Keratinocyte (primary cell): ENCODE results near the gene ANO10. TPM values are rescaled to one million over a fixed set of nuclear protein-coding genes. Genes with fewer than 3 reads are reported as not detected.

Experiments
- DNase-seq: peaks from one replicate; pipeline ENCODE4 v3.0.0-alpha.2; 2011; ENCODE audit warnings: low read depth, missing footprints, low spot score
- FAIRE-seq: peaks from 2 replicates; lab custom pipeline; 2011; peaks lifted over from hg19 to GRCh38; lab: Jason Lieb, UNC
- H2AFZ ChIP-seq: 2 replicates; pipeline ENCODE4 v1.6.0; 2012; ENCODE audit warnings: low read length, control low read depth, inconsistent platforms; ENCODE audit not compliant: control insufficient read depth
- H3K27ac ChIP-seq: 2 replicates; pipeline ENCODE4 v1.5.1; 2011; ENCODE audit warnings: low read length; ENCODE audit not compliant: control insufficient read depth, insufficient read depth
- H3K27me3 ChIP-seq: 3 replicates; pipeline ENCODE4 v1.6.0; 2011; ENCODE audit warnings: low read length; ENCODE audit not compliant: control insufficient read depth, insufficient read depth; ENCODE audit errors: extremely low read depth
- H3K36me3 ChIP-seq, 2 experiments: 2 replicates in 1 of 2; 3 replicates in 1 of 2; pipeline ENCODE4 v1.5.1; 2011; ENCODE audit warnings: low read length in 2 of 2, mild to moderate bottlenecking in 1 of 2; ENCODE audit not compliant: control insufficient read depth in 2 of 2, insufficient read depth in 2 of 2; ENCODE audit errors: extremely low read depth in 1 of 2
- H3K4me1 ChIP-seq: 3 replicates; pipeline ENCODE4 v1.5.1; 2011; ENCODE audit warnings: low read length; ENCODE audit not compliant: control insufficient read depth, insufficient read depth; ENCODE audit errors: extremely low read depth
- H3K4me2 ChIP-seq: 3 replicates; pipeline ENCODE4 v1.6.0; 2011; ENCODE audit warnings: low read depth, low read length; ENCODE audit not compliant: control insufficient read depth, insufficient read depth; ENCODE audit errors: extremely low read depth
- H3K4me3 ChIP-seq, 3 experiments: fragments of 200-600 bp in 1 of 3; sonication (generic) in 1 of 3; 2 replicates in 2 of 3; 3 replicates in 1 of 3; pipeline ENCODE4 v1.5.1; 2011 to 2016; ENCODE audit warnings: low read length in 3 of 3, mild to moderate bottlenecking in 3 of 3, control low read depth in 2 of 3, inconsistent platforms in 1 of 3, low read depth in 1 of 3, mixed read lengths in 1 of 3, mixed run types in 1 of 3, moderate library complexity in 1 of 3; ENCODE audit not compliant: control insufficient read depth in 2 of 3, insufficient read depth in 2 of 3; ENCODE audit errors: extremely low read depth in 1 of 3
- H3K79me2 ChIP-seq: 2 replicates; pipeline ENCODE4 v1.6.0; 2012; ENCODE audit warnings: low read length; ENCODE audit not compliant: control insufficient read depth, insufficient read depth
- H3K9ac ChIP-seq: 3 replicates; pipeline ENCODE4 v1.6.0; 2011; ENCODE audit warnings: low read length; ENCODE audit not compliant: control insufficient read depth, insufficient read depth; ENCODE audit errors: extremely low read depth
- H3K9me1 ChIP-seq: 3 replicates; pipeline ENCODE4 v1.6.0; 2011; ENCODE audit warnings: low read length; ENCODE audit not compliant: control insufficient read depth, insufficient read depth; ENCODE audit errors: extremely low read depth
- H3K9me3 ChIP-seq: 2 replicates; pipeline ENCODE4 v1.5.1; 2012; ENCODE audit warnings: low read depth, low read length; ENCODE audit not compliant: control insufficient read depth
- H4K20me1 ChIP-seq: 3 replicates; pipeline ENCODE4 v1.6.0; 2011; ENCODE audit warnings: low read length; ENCODE audit not compliant: control insufficient read depth, insufficient read depth; ENCODE audit errors: extremely low read depth
- CTCF ChIP-seq, 3 experiments: IDR thresholded peaks in 1 of 3; conservative IDR thresholded peaks in 1 of 3; optimal IDR thresholded peaks in 1 of 3; 2 replicates in 2 of 3; 3 replicates in 1 of 3; pipeline versions ENCODE3 to v1.5.1; 2011; ENCODE audit warnings: low read length in 3 of 3, mild to moderate bottlenecking in 3 of 3, moderate library complexity in 2 of 3, control low read depth in 1 of 3, inconsistent platforms in 1 of 3; ENCODE audit not compliant: insufficient read depth in 2 of 3; ENCODE audit errors: extremely low read depth in 1 of 3
- EZH2 ChIP-seq: IDR thresholded peaks from one replicate; pipeline ENCODE4 v1.6.1; 2012; ENCODE audit warnings: inconsistent platforms, mild to moderate bottlenecking, low read length, moderate library complexity
- dilution Hi-C: fragments of 300-500 bp; cut with MboI; formaldehyde crosslinking; loops from one replicate; pipeline ENCODE4 v1.7.0; 2020; ENCODE audit warnings: low sequenced_read_pairs; ENCODE audit not compliant: extremely low pct_ligation_motif_present
- polyA plus RNA-seq, 5 experiments: library from polyadenylated mRNA; depleted of rRNA in 3 of 5; stranded (reverse) in 3 of 5; stranded (forward) in 1 of 5; unstranded in 1 of 5; fragments of >200 nt; gene quantifications; 1 replicate in 1 of 5; 2 replicates in 3 of 5; 3 replicates in 1 of 5; pipeline versions ENCODE4 v1.2.1 to v1.2.3, GENCODE V29; 2011 to 2012; ENCODE audit warnings: missing spikeins in 2 of 5, low read depth in 1 of 5, low replicate concordance in 1 of 5

Gene ANO10
- polyA plus RNA-seq, 1 donor (not counting 4 experiments of a cell fraction or from before 2014, with no cell fraction given), result 48.8 TPM

GRCh38 chr3:43445820-43446219 is 176.0 kb downstream of the ANO10 start:
- Histone ChIP-seq H3K4me1 (no peaks in the 10 kb centered on the region), H3K4me2 (no peak overlapping the region), H3K9me3 (no peaks in the 10 kb centered on the region), H3K27me3 (no peaks in the 10 kb centered on the region), H3K79me2 (no peaks in the 10 kb centered on the region), H4K20me1 (no peaks in the 10 kb centered on the region), H2AFZ (no peak overlapping the region), H3K36me3 (no peaks in the 10 kb centered on the region), H3K27ac (no peak overlapping the region), H3K9me1 (no peaks in the 10 kb centered on the region), H3K9ac (no peak overlapping the region), H3K4me3 (no peak overlapping the region)
- dilution Hi-C loops, result no loop called here
- FAIRE-seq (no peak), DNase-seq (no peak)
- TF ChIP-seq CTCF (optimal IDR thresholded peaks at IDR 0.05 in 1 of 3, IDR thresholded peaks at IDR 0.05 in 1 of 3, conservative IDR thresholded peaks at IDR 0.05 in 1 of 3; ENCODE audit: extremely low read depth in 1 of 3, insufficient read depth in 2 of 3, low read length in 3 of 3) (no peak), EZH2 (no peak)

- H2AFZ ChIP-seq, result no peak overlapping the region
- H3K9me1 ChIP-seq, result no peaks in the 10 kb centered on the region
- H3K27me3 ChIP-seq, result no peaks in the 10 kb centered on the region
These were observed 178.9 kb downstream of the ANO10 start for GRCh38 chr3:43442872-43443395.

More at GRCh38 chr3:43442872-43443395, 178.9 kb downstream of the ANO10 start:
- Histone ChIP-seq H3K4me3 (no peak overlapping the region), H3K9me3 (no peaks in the 10 kb centered on the region), H3K9ac (no peak overlapping the region), H4K20me1 (no peaks in the 10 kb centered on the region), H3K4me2 (no peak overlapping the region), H3K4me1 (no peaks in the 10 kb centered on the region), H3K79me2 (no peaks in the 10 kb centered on the region), H3K27ac (no peak overlapping the region), H3K36me3 (no peaks in the 10 kb centered on the region)
- TF ChIP-seq EZH2 (no peak), CTCF (optimal IDR thresholded peaks at IDR 0.05 in 1 of 3, IDR thresholded peaks at IDR 0.05 in 1 of 3, conservative IDR thresholded peaks at IDR 0.05 in 1 of 3; ENCODE audit: extremely low read depth in 1 of 3, insufficient read depth in 2 of 3, low read length in 3 of 3) (no peak)
- dilution Hi-C loops, result no loop called here
- FAIRE-seq (no peak), DNase-seq (no peak)
